ENCODE data around the gene DPH5.
"Not testable (repeated sequence)": the region's sequence is repeated elsewhere in the genome, so short reads cannot be mapped to it uniquely, and the experiment has no call there.

Gene DPH5

GRCh38 chr1:101051688-101052638 lies 26.4 kb upstream of the DPH5 start:
- no peaks in the 10 kb centered on the region for H3K4me1 ChIP-seq (ENCODE audit: control insufficient read depth, insufficient read depth, low read length)
- no peaks in the 10 kb centered on the region for H3K27me3 ChIP-seq (ENCODE audit: control insufficient read depth, insufficient read depth, low read length)
- H3K36me3 ChIP-seq (ENCODE audit: control insufficient read depth, insufficient read depth, low read length): no peaks in the 10 kb centered on the region
- H3K4me3 ChIP-seq (ENCODE audit: low read depth, low read length): no peak overlapping the region
- H3K9ac ChIP-seq (ENCODE audit: low read depth, low read length): no peak overlapping the region
- H3K9me3 ChIP-seq (ENCODE audit: control insufficient read depth, insufficient read depth, low read length): no peaks in the 10 kb centered on the region

DNA sequence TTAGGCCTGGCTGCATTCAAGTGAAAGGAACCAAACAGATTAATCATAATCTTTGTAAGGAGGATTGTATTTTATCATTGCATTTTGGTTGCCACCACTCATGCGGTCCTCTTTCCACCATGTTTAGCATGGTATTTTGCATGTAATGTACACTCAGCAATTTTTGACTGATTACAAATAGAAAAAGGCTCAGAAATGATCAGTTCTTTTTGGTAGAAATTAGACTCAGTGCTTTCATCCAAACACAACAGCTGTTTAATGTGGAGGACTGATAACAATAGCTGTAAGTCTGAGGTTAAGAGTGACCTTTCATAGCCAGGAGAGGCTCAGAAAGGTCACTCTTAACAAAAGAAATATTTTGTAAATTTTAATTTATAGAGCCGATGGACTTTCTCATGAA lies 25.3 kb upstream of the DPH5 start:
- H3K36me3 ChIP-seq (ENCODE audit: control insufficient read depth, insufficient read depth, low read length): no peaks in the 10 kb centered on the region
- H3K4me3 ChIP-seq (ENCODE audit: low read depth, low read length): no peak overlapping the region
- H3K27me3 ChIP-seq (ENCODE audit: control insufficient read depth, insufficient read depth, low read length): no peaks in the 10 kb centered on the region
- H3K4me1 ChIP-seq (ENCODE audit: control insufficient read depth, insufficient read depth, low read length): no peaks in the 10 kb centered on the region
- no peak overlapping the region for H3K9ac ChIP-seq (ENCODE audit: low read depth, low read length)
- no peaks in the 10 kb centered on the region for H3K9me3 ChIP-seq (ENCODE audit: control insufficient read depth, insufficient read depth, low read length)

- Histone ChIP-seq H3K9me3 (ENCODE audit: control insufficient read depth, insufficient read depth, low read length) (peaks cover 10% of the 10 kb centered on the region), H3K36me3 (ENCODE audit: control insufficient read depth, insufficient read depth, low read length) (no peaks in the 10 kb centered on the region), H3K4me3 (ENCODE audit: low read depth, low read length) (no peak overlapping the region), H3K9ac (ENCODE audit: low read depth, low read length) (no peak overlapping the region), H3K4me1 (ENCODE audit: control insufficient read depth, insufficient read depth, low read length) (no peaks in the 10 kb centered on the region), H3K27me3 (ENCODE audit: control insufficient read depth, insufficient read depth, low read length) (no peaks in the 10 kb centered on the region)
Observed at GRCh38 chr1:101044749-101045148, 19.2 kb upstream of the DPH5 start.

GRCh38 chr1:101044259-101044658 lies 18.7 kb upstream of the DPH5 start:
- H3K36me3 ChIP-seq (ENCODE audit: control insufficient read depth, insufficient read depth, low read length): no peaks in the 10 kb centered on the region
- H3K9ac ChIP-seq (ENCODE audit: low read depth, low read length): no peak overlapping the region
- H3K27me3 ChIP-seq (ENCODE audit: control insufficient read depth, insufficient read depth, low read length): no peaks in the 10 kb centered on the region
- no peaks in the 10 kb centered on the region for H3K4me1 ChIP-seq (ENCODE audit: control insufficient read depth, insufficient read depth, low read length)
- H3K9me3 ChIP-seq (ENCODE audit: control insufficient read depth, insufficient read depth, low read length): peaks cover 12% of the 10 kb centered on the region
- H3K4me3 ChIP-seq (ENCODE audit: low read depth, low read length): no peak overlapping the region

GRCh38 chr1:101043776-101044175 lies 18.2 kb upstream of the DPH5 start:
- Histone ChIP-seq H3K27me3 (ENCODE audit: control insufficient read depth, insufficient read depth, low read length) (no peaks in the 10 kb centered on the region), H3K9ac (ENCODE audit: low read depth, low read length) (no peak overlapping the region)

DNA sequence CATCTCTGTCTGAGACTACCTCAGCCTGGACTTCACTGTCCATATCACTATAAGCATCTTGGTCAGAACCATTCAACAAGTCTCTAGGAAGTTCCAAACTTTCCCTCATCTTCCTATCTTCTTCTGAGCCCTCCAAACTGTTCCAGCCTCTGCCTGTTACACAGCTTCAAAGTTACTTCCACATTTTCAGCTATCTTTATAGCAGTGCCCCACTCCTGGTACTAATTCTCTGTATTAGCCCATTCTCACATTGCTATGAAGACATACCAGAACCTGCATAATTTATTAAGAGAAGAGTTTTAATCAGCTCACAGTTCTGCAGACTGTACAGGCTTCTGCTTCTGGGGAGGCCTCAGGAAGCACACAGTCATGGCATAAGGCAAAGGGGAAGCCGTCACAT lies 15.7 kb upstream of the DPH5 start:
- no peak overlapping the region for H3K4me3 ChIP-seq (ENCODE audit: low read depth, low read length)
- H3K9me3 ChIP-seq (ENCODE audit: control insufficient read depth, insufficient read depth, low read length): peaks cover 12% of the 10 kb centered on the region
- H3K27me3 ChIP-seq (ENCODE audit: control insufficient read depth, insufficient read depth, low read length): no peaks in the 10 kb centered on the region
- H3K9ac ChIP-seq (ENCODE audit: low read depth, low read length): no peak overlapping the region
- no peaks in the 10 kb centered on the region for H3K36me3 ChIP-seq (ENCODE audit: control insufficient read depth, insufficient read depth, low read length)
- no peaks in the 10 kb centered on the region for H3K4me1 ChIP-seq (ENCODE audit: control insufficient read depth, insufficient read depth, low read length)

More at GRCh38 chr1:101043776-101044175, 18.2 kb upstream of the DPH5 start:
- no peaks in the 10 kb centered on the region for H3K4me1 ChIP-seq (ENCODE audit: control insufficient read depth, insufficient read depth, low read length)
- peaks cover 12% of the 10 kb centered on the region for H3K9me3 ChIP-seq (ENCODE audit: control insufficient read depth, insufficient read depth, low read length)
- H3K4me3 ChIP-seq (ENCODE audit: low read depth, low read length): no peak overlapping the region
- no peaks in the 10 kb centered on the region for H3K36me3 ChIP-seq (ENCODE audit: control insufficient read depth, insufficient read depth, low read length)

DNA sequence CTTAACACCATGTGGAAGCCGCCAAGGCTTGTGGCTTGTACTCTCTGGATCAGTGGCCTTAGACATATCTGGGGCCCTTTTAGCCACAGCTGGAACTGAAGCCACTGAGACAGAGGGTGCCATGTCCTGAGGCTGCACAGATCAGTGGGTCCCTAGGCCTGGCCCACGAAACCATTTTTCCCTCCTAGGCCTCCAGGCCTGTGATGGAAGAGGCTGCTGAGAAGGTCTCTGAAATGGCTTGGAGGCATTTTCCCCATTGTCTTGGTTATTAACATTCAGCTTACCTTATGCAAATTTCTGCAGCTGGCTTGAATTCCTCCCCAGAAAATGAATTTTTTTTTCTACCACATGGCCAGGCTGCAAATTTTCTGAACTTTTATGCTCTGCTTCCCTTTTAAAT lies 15.1 kb upstream of the DPH5 start:
- H3K9ac ChIP-seq (ENCODE audit: low read depth, low read length): no peak overlapping the region
- no peaks in the 10 kb centered on the region for H3K4me1 ChIP-seq (ENCODE audit: control insufficient read depth, insufficient read depth, low read length)
- H3K9me3 ChIP-seq (ENCODE audit: control insufficient read depth, insufficient read depth, low read length): peaks cover 12% of the 10 kb centered on the region
- no peaks in the 10 kb centered on the region for H3K36me3 ChIP-seq (ENCODE audit: control insufficient read depth, insufficient read depth, low read length)
- no peak overlapping the region for H3K4me3 ChIP-seq (ENCODE audit: low read depth, low read length)
- H3K27me3 ChIP-seq (ENCODE audit: control insufficient read depth, insufficient read depth, low read length): no peaks in the 10 kb centered on the region

GRCh38 chr1:101039245-101039644 lies 13.7 kb upstream of the DPH5 start:
- no peaks in the 10 kb centered on the region for H3K36me3 ChIP-seq (ENCODE audit: control insufficient read depth, insufficient read depth, low read length)
- H3K4me3 ChIP-seq (ENCODE audit: low read depth, low read length): no peak overlapping the region
- H3K4me1 ChIP-seq (ENCODE audit: control insufficient read depth, insufficient read depth, low read length): no peaks in the 10 kb centered on the region
- no peak overlapping the region for H3K9ac ChIP-seq (ENCODE audit: low read depth, low read length)
- peaks cover 12% of the 10 kb centered on the region for H3K9me3 ChIP-seq (ENCODE audit: control insufficient read depth, insufficient read depth, low read length)
- H3K27me3 ChIP-seq (ENCODE audit: control insufficient read depth, insufficient read depth, low read length): no peaks in the 10 kb centered on the region

DNA sequence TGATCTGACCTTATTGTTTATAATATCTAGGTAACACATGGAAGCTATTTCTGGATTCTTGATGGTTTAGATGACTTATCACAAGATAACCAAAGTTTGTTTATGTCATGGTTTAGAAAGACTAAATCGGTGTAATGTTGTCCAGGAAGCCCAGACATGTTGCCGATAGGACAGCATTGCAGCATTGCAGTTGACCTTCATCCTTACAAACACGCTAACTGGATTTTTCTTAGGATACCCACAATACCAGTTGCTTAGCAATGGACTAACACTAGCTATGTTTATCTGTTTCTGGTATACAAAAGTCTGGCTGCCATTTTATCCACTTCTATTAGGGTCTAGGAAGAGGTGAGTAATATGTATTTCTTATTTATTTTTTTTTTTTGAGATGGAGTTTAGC lies 11.7 kb upstream of the DPH5 start:
- H3K4me1 ChIP-seq (ENCODE audit: control insufficient read depth, insufficient read depth, low read length): no peaks in the 10 kb centered on the region
- no peak overlapping the region for H3K9ac ChIP-seq (ENCODE audit: low read depth, low read length)
- no peaks in the 10 kb centered on the region for H3K36me3 ChIP-seq (ENCODE audit: control insufficient read depth, insufficient read depth, low read length)
- H3K4me3 ChIP-seq (ENCODE audit: low read depth, low read length): no peak overlapping the region
- H3K9me3 ChIP-seq (ENCODE audit: control insufficient read depth, insufficient read depth, low read length): peaks cover 12% of the 10 kb centered on the region
- H3K27me3 ChIP-seq (ENCODE audit: control insufficient read depth, insufficient read depth, low read length): no peaks in the 10 kb centered on the region

GRCh38 chr1:101033017-101033416 lies 7.4 kb upstream of the DPH5 start:
- Histone ChIP-seq H3K9ac (ENCODE audit: low read depth, low read length) (no peak overlapping the region), H3K27me3 (ENCODE audit: control insufficient read depth, insufficient read depth, low read length) (no peaks in the 10 kb centered on the region), H3K36me3 (ENCODE audit: control insufficient read depth, insufficient read depth, low read length) (no peaks in the 10 kb centered on the region), H3K9me3 (ENCODE audit: control insufficient read depth, insufficient read depth, low read length) (no peaks in the 10 kb centered on the region), H3K4me1 (ENCODE audit: control insufficient read depth, insufficient read depth, low read length) (no peaks in the 10 kb centered on the region), H3K4me3 (ENCODE audit: low read depth, low read length) (no peak overlapping the region)

DNA sequence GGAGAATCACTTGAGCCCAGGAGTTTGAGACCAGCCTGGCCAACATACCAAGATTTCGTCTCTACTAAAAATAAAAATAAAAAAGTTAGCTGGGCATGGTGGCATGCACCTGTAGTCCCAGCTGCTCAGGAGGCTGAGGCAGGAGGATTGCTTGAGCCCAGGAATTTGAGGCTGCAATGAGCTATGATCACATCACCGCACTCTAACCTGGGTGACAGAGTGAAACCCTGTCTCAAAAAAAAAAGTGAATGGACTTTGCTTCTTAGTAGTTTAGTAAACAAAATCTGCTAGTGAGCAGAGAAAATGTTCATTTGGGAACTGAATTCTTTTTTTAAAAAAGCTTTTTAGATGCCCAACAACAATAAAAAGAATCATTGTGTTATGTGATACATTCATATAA lies 6.5 kb upstream of the DPH5 start:
- not testable (repeated sequence) for H3K9me3 ChIP-seq (ENCODE audit: control insufficient read depth, insufficient read depth, low read length); H3K9ac ChIP-seq (ENCODE audit: low read depth, low read length); H3K27me3 ChIP-seq (ENCODE audit: control insufficient read depth, insufficient read depth, low read length); H3K36me3 ChIP-seq (ENCODE audit: control insufficient read depth, insufficient read depth, low read length); H3K4me1 ChIP-seq (ENCODE audit: control insufficient read depth, insufficient read depth, low read length); H3K4me3 ChIP-seq (ENCODE audit: low read depth, low read length)

GRCh38 chr1:101030881-101031280 lies 5.3 kb upstream of the DPH5 start:
- H3K36me3 ChIP-seq (ENCODE audit: control insufficient read depth, insufficient read depth, low read length): no peaks in the 10 kb centered on the region
- H3K27me3 ChIP-seq (ENCODE audit: control insufficient read depth, insufficient read depth, low read length): no peaks in the 10 kb centered on the region
- H3K9ac ChIP-seq (ENCODE audit: low read depth, low read length): no peak overlapping the region
- H3K4me1 ChIP-seq (ENCODE audit: control insufficient read depth, insufficient read depth, low read length): no peaks in the 10 kb centered on the region
- no peak overlapping the region for H3K4me3 ChIP-seq (ENCODE audit: low read depth, low read length)
- no peaks in the 10 kb centered on the region for H3K9me3 ChIP-seq (ENCODE audit: control insufficient read depth, insufficient read depth, low read length)
